ENCODE results near the gene BAIAP2.
A peak's percentile ranks its signal among the peaks of the same experiment; 100 is the strongest.

BAIAP2 gene

DNA sequence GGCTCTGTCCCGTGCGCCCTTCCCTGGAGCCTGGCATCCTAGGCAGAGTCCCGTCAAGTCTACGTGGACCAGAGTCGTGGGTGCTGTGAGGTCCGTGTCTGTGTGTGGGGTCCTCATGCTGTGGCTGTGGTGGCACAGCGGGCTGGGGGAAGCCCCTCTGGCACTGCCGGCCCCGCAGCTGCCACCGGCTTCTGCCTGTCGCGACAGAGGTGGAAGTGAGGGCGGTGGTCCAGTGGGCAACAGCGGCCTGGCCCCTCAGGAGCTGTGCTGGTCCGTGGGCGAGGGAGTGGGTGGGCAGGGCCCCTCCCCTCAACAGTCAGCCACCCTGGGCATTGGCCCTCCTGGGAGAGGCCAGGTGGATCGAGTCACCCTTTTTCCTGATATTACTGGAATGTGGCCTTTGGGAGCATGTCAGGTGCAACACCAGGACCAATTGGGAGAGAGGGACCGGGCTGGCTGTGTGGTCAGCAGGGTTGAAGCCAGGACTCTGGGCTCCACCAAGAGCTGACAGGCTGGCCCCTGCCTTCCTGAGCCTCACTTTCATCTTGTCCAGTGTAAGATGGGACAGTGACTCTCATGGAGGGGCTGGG is 11.9 kb downstream of the BAIAP2 start:
- Histone ChIP-seq H3K27ac (ENCODE audit: low read length) (no peak overlapping the region), H3K27me3 (replicated peaks; ENCODE audit: insufficient read depth, low read length) (peaks cover 97% of the 10 kb centered on the region), H2AFZ (ENCODE audit: low read length) (no peak overlapping the region), H3K4me2 (ENCODE audit: low read depth, low read length) (no peak overlapping the region), H3K4me1 (ENCODE audit: low read length) (peaks cover 10% of the 10 kb centered on the region), H3K9me3 (replicated peaks; ENCODE audit: insufficient read depth, low read length) (no peaks in the 10 kb centered on the region), H3K79me2 (ENCODE audit: low read length) (no peaks in the 10 kb centered on the region), H3K36me3 (replicated peaks; ENCODE audit: insufficient read depth, low read length) (no peaks in the 10 kb centered on the region), H3F3A (ENCODE audit: insufficient read depth, low read length) (no peaks in the 10 kb centered on the region), H3K4me3 (ENCODE audit: low read length) (no peak overlapping the region), H3K9ac (ENCODE audit: low read length) (no peak overlapping the region), H4K20me1 (ENCODE audit: insufficient read depth, low read length) (no peaks in the 10 kb centered on the region), H3K9me2 (replicated peaks; ENCODE audit: insufficient read depth, low read length) (no peaks in the 10 kb centered on the region)
- TF ChIP-seq EZH2 (optimal IDR thresholded peaks at IDR 0.05; ENCODE audit: low read depth, low read length) (no peak), EZH2phosphoT487 (IDR thresholded peaks at IDR 0.05; ENCODE audit: low read length) (no peak)
- TF ChIP-seq, protein P1, sequence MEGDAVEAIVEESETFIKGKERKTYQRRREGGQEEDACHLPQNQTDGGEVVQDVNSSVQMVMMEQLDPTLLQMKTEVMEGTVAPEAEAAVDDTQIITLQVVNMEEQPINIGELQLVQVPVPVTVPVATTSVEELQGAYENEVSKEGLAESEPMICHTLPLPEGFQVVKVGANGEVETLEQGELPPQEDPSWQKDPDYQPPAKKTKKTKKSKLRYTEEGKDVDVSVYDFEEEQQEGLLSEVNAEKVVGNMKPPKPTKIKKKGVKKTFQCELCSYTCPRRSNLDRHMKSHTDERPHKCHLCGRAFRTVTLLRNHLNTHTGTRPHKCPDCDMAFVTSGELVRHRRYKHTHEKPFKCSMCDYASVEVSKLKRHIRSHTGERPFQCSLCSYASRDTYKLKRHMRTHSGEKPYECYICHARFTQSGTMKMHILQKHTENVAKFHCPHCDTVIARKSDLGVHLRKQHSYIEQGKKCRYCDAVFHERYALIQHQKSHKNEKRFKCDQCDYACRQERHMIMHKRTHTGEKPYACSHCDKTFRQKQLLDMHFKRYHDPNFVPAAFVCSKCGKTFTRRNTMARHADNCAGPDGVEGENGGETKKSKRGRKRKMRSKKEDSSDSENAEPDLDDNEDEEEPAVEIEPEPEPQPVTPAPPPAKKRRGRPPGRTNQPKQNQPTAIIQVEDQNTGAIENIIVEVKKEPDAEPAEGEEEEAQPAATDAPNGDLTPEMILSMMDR (IDR thresholded peaks at IDR 0.05; ENCODE audit: low read length) = no peak
- DNase-seq = no peak

DNA sequence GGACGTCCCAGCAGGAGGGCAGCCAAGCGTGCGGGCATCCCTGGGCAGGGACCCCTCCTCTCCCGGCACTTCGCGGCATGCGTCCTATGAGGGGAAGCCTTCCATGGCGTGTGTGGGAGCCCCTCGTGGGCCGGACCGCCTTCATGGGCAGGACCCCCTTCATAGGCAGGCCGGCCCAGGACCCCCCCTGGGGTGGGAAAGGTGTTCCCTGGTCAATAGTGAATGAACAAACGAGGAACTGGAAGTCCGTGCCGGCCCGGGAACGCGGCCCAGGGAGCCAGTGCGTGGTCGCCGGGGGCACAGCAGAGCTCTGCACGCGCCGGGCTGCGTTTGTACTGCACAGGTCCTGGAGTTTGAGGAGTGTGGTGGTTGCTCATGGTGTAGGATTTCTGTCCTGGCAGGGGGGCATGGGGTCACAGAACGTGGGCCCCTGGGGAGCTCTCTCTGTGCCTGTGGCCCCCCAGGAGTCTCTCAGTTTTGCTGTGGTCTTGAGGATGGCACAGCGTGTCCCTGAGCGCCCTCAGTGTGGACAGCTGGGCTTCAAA is 13.9 kb downstream of the BAIAP2 start:
- no peaks in the 10 kb centered on the region for H3F3A ChIP-seq (ENCODE audit: insufficient read depth, low read length)
- no peaks in the 10 kb centered on the region for H3K9me3 ChIP-seq (replicated peaks; ENCODE audit: insufficient read depth, low read length)
- no peaks in the 10 kb centered on the region for H4K20me1 ChIP-seq (ENCODE audit: insufficient read depth, low read length)
- peaks cover 96% of the 10 kb centered on the region for H3K27me3 ChIP-seq (replicated peaks; ENCODE audit: insufficient read depth, low read length)
- H3K27ac ChIP-seq (ENCODE audit: low read length) = no peak overlapping the region
- H3K4me1 ChIP-seq (ENCODE audit: low read length) = peaks cover 10% of the 10 kb centered on the region
- peak overlapping the region; percentile 61; the same call in 1 of the 2 replicates for H3K4me2 ChIP-seq (ENCODE audit: low read depth, low read length)
- no peak overlapping the region for H2AFZ ChIP-seq (ENCODE audit: low read length)
- no peaks in the 10 kb centered on the region for H3K36me3 ChIP-seq (replicated peaks; ENCODE audit: insufficient read depth, low read length)
- H3K79me2 ChIP-seq (ENCODE audit: low read length) = no peaks in the 10 kb centered on the region
- H3K9ac ChIP-seq (ENCODE audit: low read length) = peak overlapping the region; percentile 41; the same call in 1 of the 2 replicates
- H3K9me2 ChIP-seq (replicated peaks; ENCODE audit: insufficient read depth, low read length) = no peaks in the 10 kb centered on the region
- TF ChIP-seq EZH2phosphoT487 (IDR thresholded peaks at IDR 0.05; ENCODE audit: low read length) (no peak), EZH2 (optimal IDR thresholded peaks at IDR 0.05; ENCODE audit: low read depth, low read length) (no peak)
- TF ChIP-seq, protein P1 (IDR thresholded peaks at IDR 0.05; ENCODE audit: low read length) = no peak
- no peak for DNase-seq
- no peak overlapping the region for H3K4me3 ChIP-seq (ENCODE audit: low read length)

DNA sequence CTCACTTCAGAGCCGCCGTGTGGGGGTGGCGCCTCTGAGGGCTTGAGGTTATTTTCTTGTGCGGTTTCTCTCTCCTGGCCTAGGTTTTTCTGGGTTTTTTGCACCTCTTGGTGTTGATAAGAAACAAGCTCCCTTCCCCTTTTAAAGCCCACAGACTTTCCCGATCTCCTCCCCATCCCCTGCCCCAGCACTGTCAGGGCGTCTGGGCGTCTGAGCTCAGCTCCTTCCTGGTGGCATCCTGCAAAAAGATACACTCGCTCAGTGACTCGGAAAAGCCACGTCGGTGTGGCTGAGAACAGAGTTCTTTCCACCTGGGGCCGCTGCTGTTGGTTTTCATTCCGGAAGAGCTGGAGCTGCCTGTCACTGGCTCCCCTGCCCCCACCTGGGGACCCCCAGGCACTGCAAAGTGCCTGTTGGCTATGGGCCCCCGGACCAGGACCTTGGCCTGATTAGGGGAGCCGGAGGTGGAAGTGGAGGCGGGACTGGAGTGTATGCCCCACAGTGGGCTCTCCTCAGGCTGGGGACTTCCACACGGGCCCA is 14.5 kb downstream of the BAIAP2 start:
- Histone ChIP-seq H3K36me3 (replicated peaks; ENCODE audit: insufficient read depth, low read length) (no peaks in the 10 kb centered on the region), H3K4me1 (ENCODE audit: low read length) (peaks cover 10% of the 10 kb centered on the region), H3K27me3 (replicated peaks; ENCODE audit: insufficient read depth, low read length) (peaks cover 95% of the 10 kb centered on the region), H3K27ac (ENCODE audit: low read length) (no peak overlapping the region), H2AFZ (ENCODE audit: low read length) (no peak overlapping the region), H4K20me1 (ENCODE audit: insufficient read depth, low read length) (no peaks in the 10 kb centered on the region), H3K4me2 (ENCODE audit: low read depth, low read length) (peak overlapping the region; percentile 61), H3K79me2 (ENCODE audit: low read length) (no peaks in the 10 kb centered on the region), H3K9me2 (replicated peaks; ENCODE audit: insufficient read depth, low read length) (no peaks in the 10 kb centered on the region), H3F3A (ENCODE audit: insufficient read depth, low read length) (no peaks in the 10 kb centered on the region), H3K4me3 (ENCODE audit: low read length) (peak overlapping the region; percentile 36; the same call in 1 of the 2 replicates), H3K9ac (ENCODE audit: low read length) (peak overlapping the region; percentile 41; the same call in 1 of the 2 replicates), H3K9me3 (replicated peaks; ENCODE audit: insufficient read depth, low read length) (no peaks in the 10 kb centered on the region)
- DNase-seq = no peak
- TF ChIP-seq EZH2 (optimal IDR thresholded peaks at IDR 0.05; ENCODE audit: low read depth, low read length) (no peak), EZH2phosphoT487 (IDR thresholded peaks at IDR 0.05; ENCODE audit: low read length) (no peak)
- TF ChIP-seq, protein P1 (IDR thresholded peaks at IDR 0.05; ENCODE audit: low read length) = no peak
